T-helper 1 cell (primary cell): ENCODE data around the gene RIMKLB.

Source experiments
- DNase-seq, 5 donors: peaks; one replicate each; pipeline ENCODE4 v3.0.0-alpha.2; 2012 to 2020
- total RNA-seq, 4 donors: gene quantifications; one replicate each; lab custom pipeline; 2026; lab: John Stamatoyannopoulos, UW

Gene RIMKLB, protein sequence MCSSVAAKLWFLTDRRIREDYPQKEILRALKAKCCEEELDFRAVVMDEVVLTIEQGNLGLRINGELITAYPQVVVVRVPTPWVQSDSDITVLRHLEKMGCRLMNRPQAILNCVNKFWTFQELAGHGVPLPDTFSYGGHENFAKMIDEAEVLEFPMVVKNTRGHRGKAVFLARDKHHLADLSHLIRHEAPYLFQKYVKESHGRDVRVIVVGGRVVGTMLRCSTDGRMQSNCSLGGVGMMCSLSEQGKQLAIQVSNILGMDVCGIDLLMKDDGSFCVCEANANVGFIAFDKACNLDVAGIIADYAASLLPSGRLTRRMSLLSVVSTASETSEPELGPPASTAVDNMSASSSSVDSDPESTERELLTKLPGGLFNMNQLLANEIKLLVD
- total RNA-seq: 27.4 to 38.8 (median 31.8) reads per million in 4 donors

DNA sequence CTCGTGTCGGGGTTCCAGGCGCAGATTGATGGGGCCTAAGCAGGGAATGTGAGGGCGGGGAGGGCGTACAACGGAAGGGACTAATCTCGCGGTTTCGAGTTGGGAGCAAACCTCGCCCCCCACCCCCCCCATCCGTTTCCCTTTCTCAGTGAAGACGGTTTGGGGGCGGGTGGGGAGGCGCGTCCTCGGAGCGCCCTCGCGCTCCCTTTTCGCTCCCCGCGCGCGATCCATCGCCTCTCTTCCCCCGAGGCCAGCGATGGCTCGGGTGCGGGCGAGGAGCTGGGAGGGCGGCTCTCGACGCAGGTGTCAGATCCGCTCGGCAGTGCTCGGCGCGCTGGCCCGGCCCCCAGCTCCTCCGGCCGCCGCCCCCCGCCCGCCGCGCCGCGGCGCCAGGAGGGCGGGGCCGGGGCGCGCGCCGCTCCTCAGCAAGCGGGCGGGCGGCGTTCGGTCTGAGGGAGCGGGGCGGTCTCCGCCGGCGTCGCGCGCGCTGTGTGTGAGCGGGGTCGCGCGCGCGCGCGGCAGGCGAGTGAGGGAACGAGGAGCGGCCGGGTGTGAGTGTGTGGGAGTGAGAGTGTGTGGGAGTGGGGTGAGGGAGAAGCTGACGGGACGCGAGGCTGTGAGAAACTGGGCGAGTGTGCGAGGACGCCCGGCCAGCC is at the start of gene RIMKLB:
Gene RIMKLB (plus strand): TSS at position 516 of the 656 bp plus-strand sequence. CDS start 15,876 bp downstream, outside the sequence.
- peak; percentile 35 to 77 (median 64) for DNase-seq

GRCh38 chr12:8648576-8649205 is 49.1 kb upstream of the RIMKLB start:
- DNase-seq: peak in 1 of 5 donors; percentile 76

DNA sequence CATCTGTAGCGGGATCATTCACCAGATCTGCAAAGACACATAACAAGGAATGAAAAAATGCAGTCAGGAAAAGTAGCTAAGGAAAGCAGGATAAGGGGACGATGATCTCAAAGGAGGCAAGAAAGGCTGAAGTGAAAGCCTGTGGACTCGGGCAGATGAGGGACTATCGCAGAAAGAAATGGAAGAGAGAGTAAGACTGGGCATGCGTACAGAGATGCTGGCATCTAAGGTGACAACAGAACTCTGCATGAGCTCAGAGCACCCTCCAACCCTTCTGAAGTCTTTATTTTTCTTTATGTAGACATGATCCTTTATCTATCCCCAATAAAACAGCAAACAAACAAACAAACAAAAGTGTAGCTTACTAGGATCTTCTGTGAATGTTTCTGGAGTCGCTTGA is 42.4 kb upstream of the RIMKLB start:
- no peak for DNase-seq

GRCh38 chr12:8658346-8658745 is 39.4 kb upstream of the RIMKLB start:
- DNase-seq: no peak

GRCh38 chr12:8661016-8661415 is 36.8 kb upstream of the RIMKLB start:
- no peak for DNase-seq

DNA sequence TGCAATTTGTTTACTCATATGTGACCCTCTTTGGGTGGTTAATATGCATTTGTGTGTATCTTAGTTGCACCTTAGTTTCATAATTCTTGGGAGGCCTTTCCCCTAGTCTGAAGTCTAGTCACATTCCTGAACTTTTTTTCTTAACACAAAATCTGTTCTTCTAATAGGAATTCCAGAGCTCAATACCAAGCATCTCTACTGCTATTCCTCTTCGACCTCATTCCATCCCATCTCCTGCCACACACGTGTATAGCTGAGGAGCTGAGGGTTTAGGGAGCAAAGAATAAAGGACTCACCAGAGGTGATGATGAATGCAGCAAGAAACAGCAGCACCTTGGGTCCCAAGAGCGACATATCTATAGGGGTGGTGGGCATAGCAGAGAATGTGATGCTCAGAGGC is 36.0 kb upstream of the RIMKLB start:
- no peak for DNase-seq

DNA sequence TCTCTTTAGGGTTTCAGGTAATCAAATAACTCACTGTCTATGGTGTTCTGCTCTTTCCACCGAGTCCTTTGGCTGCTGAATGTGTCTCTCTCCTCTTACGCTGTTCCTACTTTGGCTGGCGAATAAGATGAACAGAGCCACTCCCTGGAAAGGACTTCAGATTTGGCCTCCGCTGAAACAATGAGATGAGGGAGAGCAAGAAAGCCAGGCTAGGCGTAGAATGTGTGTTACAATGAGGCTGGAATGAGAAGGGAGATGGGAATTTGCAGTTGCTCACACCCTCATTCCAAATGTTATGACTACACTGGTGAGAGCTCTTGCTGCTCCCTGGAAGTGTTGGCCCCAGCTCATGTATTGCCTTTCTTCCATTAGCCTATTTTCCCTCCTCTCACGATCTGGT is 35.2 kb upstream of the RIMKLB start, which contains the start of gene MFAP5:
Gene MFAP5 (minus strand): TSS at position 234 of the 400 bp plus-strand sequence. CDS start 722 bp downstream, outside the sequence.
- no peak for DNase-seq

DNA sequence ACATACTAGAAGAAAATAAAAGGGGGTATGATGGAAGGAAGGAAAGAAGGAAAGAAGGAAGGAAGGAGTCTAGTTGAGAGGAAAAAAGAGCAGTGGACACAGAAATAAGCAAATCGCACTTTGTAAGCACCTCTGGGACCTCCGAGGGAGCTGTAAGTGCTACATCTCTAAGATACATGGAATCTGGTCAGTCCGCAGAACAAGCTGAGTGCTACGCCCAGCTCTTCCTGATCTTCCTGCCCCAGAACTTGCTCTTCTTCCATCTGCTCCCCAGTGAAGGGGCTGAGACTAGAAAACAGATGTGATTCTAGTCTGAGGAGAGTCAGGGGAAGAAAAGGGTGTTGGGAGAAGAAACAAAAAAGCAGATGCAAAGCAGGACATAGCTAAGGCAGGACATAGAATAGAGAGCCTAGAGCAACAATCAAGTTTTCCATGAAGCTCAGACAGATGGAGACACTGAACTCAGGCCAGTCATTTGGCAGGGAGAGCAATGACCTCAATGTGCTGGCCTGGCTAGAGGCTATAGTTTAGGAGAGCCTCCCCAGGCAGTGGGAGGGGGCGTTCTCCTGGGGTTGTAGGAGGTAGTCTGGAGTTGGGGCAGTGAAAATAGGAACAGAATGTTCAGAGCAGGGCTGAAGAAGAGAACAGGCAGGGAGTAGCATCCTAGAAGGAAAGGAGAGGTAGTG is 33.4 kb upstream of the RIMKLB start:
- no peak for DNase-seq

DNA sequence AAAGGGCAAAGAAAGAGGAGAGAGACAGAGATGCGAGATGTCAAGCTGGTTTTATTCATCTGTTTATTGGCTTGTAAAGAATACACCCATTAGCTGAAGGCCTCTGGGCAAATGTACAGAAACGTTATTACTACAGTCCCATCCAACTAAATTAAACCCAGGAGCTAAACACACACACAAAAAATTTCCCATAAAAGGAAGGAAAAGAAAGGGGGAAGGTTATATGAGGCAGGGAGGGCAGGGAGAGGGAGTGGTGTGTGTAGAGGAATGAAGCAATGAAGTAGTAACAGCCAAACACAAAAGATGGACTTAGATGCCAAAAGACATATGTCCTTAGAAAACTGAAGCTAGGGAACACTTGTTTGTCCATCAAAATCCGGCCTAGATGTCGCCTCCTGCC is 32.0 kb upstream of the RIMKLB start:
- no peak for DNase-seq

GRCh38 chr12:8667270-8667669 is 30.5 kb upstream of the RIMKLB start:
- no peak for DNase-seq

- no peak for DNase-seq
These were observed 29.4 kb upstream of the RIMKLB start for GRCh38 chr12:8668441-8668840.

- no peak for DNase-seq
These were observed 25.4 kb upstream of the RIMKLB start for GRCh38 chr12:8672381-8672780.

DNA sequence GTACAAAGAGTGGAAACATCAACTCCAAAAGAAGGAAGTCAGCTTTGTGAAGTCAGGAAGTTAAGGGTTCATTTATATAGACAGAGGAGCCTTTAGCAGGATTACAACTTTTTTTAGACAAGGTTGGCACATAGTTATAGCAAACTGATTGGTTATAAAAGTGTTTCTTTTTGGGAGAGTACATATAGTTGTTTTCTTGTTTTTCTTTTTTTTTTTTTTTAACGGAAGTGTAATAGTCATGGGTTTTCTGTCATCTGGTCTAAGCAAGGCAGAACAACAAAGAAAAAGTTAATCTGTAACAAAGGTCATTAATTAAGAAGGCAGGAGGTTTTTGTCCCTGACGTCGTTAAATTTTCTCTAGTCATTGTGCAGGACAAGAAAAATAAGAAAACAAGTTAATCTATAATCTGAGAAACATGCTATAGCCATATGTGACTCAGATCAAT is 22.2 kb upstream of the RIMKLB start:
- DNase-seq: no peak

DNA sequence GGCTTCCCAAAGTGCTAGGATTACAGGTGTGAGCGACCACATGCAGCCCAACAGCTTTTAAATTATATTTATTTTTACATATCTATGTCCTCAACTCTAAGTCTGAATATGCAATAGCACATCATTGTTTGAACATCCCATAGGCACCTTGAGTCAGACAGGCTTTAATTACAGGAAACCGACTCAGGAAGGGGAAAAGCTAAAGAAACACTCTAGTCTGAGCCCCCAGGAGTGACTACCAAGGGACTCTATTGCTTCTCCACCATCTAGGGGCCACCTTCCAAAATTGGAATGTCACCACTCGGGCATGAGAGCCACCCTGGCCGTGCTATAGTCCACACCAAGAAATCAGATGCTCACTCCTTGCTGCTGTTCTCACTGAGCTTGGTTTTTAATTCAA is 21.1 kb upstream of the RIMKLB start:
- DNase-seq: no peak

DNA sequence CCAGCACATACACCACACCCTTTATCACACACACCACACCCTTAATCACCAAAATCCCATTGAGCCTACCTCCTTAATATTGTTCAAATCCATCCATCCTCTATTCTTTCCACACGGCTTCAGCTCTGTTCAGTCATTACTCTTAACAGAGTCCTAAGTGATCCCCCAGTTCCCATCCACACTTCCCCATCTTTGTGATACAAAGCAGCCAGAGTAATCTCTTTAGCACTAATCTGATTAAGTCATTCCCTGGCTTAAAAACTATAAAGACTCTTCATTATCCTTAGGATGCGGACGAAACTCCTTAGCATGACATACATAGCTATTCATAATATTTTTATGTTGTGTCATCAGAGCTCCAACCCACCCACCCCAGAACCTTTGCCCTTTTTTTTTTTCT is 20.4 kb upstream of the RIMKLB start:
- DNase-seq: no peak

GRCh38 chr12:8678661-8679111 is 19.1 kb upstream of the RIMKLB start:
- DNase-seq: no peak

DNA sequence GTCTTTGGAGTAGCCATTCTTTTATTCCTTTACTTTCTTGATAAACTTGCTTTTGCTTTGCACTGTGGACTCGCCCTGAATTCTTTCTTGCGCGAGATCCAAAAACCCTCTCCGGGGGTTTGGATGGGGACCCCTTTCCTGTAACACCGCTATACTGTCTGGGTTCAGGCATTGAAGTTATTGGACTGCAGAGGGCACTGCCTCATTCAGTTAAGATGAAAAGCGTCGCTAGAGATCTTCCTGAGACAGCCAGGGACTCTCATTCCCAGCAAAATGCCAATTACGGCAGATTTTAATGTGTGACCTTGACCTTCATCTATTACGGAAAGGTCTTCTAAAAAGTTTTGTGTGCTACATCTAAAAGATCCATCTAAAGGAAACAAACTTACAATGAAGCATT is 17.3 kb upstream of the RIMKLB start:
- DNase-seq: no peak

DNA sequence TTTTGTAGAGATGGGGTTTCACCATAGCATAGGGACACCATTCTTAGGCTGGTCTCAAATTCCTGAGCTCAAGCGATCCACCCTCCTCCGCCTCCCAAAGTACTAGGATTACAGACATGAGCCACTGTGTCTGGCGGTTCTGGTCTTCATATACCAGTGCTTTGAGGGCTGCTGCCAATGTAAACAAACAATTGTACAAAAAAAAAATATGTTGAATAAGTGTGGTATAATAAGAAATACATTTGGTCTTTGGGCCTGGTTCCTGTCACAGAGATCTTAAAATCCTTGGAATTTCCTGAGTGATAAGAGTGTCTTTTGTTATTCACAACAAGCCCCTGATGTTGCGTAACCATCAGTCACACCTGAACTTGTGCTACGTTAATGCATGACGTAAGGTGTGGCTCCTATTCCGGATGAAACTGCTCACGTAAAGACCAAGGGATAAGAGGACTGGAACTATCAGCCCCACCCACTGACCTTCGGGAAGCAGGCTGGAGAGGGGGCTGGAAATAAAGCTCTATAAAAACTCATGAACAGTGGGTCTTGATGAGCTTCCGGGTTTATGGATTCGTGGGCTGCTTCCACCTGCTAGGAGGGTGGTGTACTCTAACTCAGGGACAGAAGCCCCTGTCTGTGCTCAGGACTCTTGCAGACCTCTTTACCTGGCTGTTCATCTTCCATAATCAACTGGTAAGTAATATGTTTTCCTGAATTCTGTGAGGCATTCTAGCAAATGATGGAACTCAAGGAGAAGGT is 16.5 kb upstream of the RIMKLB start:
- no peak for DNase-seq

DNA sequence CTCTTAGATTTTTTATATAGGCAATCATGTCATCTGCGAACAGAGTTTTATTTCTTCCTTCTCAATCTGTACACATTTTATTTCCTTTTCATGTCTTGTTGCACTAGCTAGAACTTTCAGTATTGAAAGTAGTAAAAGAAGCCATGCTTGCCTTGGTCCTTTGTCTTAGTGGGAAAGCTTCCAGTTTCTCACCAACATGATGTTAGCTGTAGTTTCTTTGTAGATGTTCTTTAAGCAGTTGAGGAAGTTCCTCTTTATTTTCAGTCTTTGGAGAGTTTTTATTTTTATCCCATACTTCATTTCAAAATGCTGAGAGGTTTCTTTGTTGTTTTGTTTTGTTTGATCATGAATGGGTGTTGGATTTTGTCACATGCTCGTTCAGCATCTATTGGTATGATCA is 12.7 kb upstream of the RIMKLB start:
- no peak for DNase-seq

GRCh38 chr12:8687846-8688601 is 9.8 kb upstream of the RIMKLB start:
- DNase-seq: no peak

DNA sequence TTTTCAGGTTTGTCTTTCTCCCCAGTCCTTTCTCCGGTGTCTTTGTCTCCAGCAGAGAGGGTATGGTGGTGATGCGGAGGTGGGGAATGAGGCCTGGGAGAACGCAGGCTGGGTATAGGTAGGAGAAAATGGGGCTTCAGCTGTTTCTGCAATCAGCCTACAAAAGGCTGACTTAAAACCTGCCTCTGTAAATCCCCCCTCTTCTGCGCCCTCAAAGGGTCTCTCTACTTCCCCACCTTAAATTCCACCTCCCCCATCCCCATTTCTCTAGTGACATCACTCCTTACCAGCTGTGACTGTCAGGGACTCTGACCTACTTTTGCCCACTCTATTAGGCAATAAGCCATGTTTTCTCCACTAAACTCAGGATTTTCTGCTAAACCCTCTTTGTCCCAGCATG is 8.1 kb upstream of the RIMKLB start:
- DNase-seq: no peak
